Spleen (tissue), 11 donors: ENCODE data around the gene SPINK8. TPM values are rescaled to one million over a fixed set of nuclear protein-coding genes. Genes with fewer than 3 reads are reported as not detected.
A peak's percentile ranks its signal among the peaks of the same experiment; 100 is the strongest.

Experiments used
- DNase-seq: peaks from one replicate; pipeline ENCODE4 v3.0.0-alpha.2; 2020
- H3K27ac ChIP-seq, 8 donors: fragments of 200-600 bp; sonication (generic) in 7 of 8; 1 replicate in 4 of 8; 2 replicates in 4 of 8; pipeline versions ENCODE4 v1.5.0 to v1.8.0; 2016 to 2021; ENCODE audit warnings: inconsistent platforms in 4 of 8, mild to moderate bottlenecking in 4 of 8, moderate library complexity in 1 of 8
- H3K27me3 ChIP-seq, 7 donors: fragments of 200-600 bp; sonication (generic) in 6 of 7; replicated peaks in 1 of 7; 1 replicate in 4 of 7; 2 replicates in 3 of 7; pipeline versions ENCODE4 v1.5.0 to v1.8.0; 2016 to 2021; ENCODE audit warnings: inconsistent platforms in 3 of 7, mild to moderate bottlenecking in 1 of 7
- H3K36me3 ChIP-seq, 6 donors: fragments of 200-600 bp; sonication (generic) in 5 of 6; 1 replicate in 4 of 6; 2 replicates in 2 of 6; pipeline versions ENCODE4 v1.5.0 to v1.8.0; 2016 to 2021; ENCODE audit warnings: inconsistent platforms in 2 of 6
- H3K4me1 ChIP-seq, 6 donors: fragments of 200-600 bp; sonication (generic) in 5 of 6; 1 replicate in 3 of 6; 2 replicates in 3 of 6; pipeline versions ENCODE4 v1.5.0 to v1.8.0; 2016 to 2021; ENCODE audit warnings: inconsistent platforms in 3 of 6
- H3K4me3 ChIP-seq, 8 donors: fragments of 200-600 bp; sonication (generic) in 7 of 8; 1 replicate in 4 of 8; 2 replicates in 4 of 8; pipeline versions ENCODE4 v1.5.0 to v1.8.0; 2016 to 2021; ENCODE audit warnings: inconsistent platforms in 4 of 8, mild to moderate bottlenecking in 4 of 8, moderate library complexity in 2 of 8
- H3K9me3 ChIP-seq, 8 donors: fragments of 200-600 bp; sonication (generic) in 7 of 8; 1 replicate in 4 of 8; 2 replicates in 4 of 8; pipeline versions ENCODE4 v1.5.0 to v1.8.0; 2016 to 2021; ENCODE audit warnings: inconsistent platforms in 4 of 8
- CTCF ChIP-seq, 11 experiments: fragments of 200-600 bp in 7 of 11; fragments of 450-650 bp in 4 of 11; sonication (generic) in 4 of 11; IDR thresholded peaks in 8 of 11; conservative IDR thresholded peaks in 3 of 11; 1 replicate in 7 of 11; 2 replicates in 4 of 11; pipeline versions ENCODE4 v1.4.0 to v1.8.0; 2016 to 2021; ENCODE audit warnings: antibody characterized with exemption in 11 of 11, inconsistent platforms in 4 of 11, mild to moderate bottlenecking in 1 of 11
- POLR2A ChIP-seq, 3 donors: fragments of 450-650 bp; IDR thresholded peaks; one replicate each; pipeline ENCODE4 v1.5.1; 2017; ENCODE audit warnings: antibody characterized with exemption in 3 of 3, mild to moderate bottlenecking in 1 of 3
- POLR2AphosphoS5 ChIP-seq, 3 donors: sonication (generic); formaldehyde crosslinking; IDR thresholded peaks; one replicate each; pipeline ENCODE4 v1.5.1; 2017; ENCODE audit warnings: antibody characterized with exemption in 3 of 3
- WGBS, 5 donors: extraction: QIAGEN DNeasy Blood & Tissue Kit in 3 of 5; methylation state at CpG; one replicate each; pipeline versions ENCODE4 v1.1.5 to v1.1.7; 2013 to 2018; 5-methylcytosine and 5-hydroxymethylcytosine counted together
- intact Hi-C: fragments of 100-400 bp; cut with DNase I; formaldehyde crosslinking; loops from one replicate; pipeline ENCODE4 v1.15.0; 2023; ENCODE audit warnings: low total_unique reads
- polyA plus RNA-seq, 3 donors: library from polyadenylated mRNA; stranded (reverse); fragments of 200-250 nt; gene quantifications; one replicate each; pipeline ENCODE4 v1.2.1, GENCODE V29; 2013
- total RNA-seq, 7 donors: library from RNA; depleted of rRNA in 3 of 7; stranded (reverse); fragments of >200 nt in 3 of 7; fragmentation: NEBNext Ultra II Directional in 4 of 7; extraction: Animal tissue kit (Norgen Biotek cat#: 25700) in 4 of 7; gene quantifications; one replicate each; pipeline versions ENCODE4 v1.1.0 to v1.2.1, GENCODE V29; 2016 to 2021
- donor health status: healthy with polysubstance abuse.
- donor health status: DM: no; HTN: no; CAD: no; lungs with moderate emphysema.
- donor health status: DM: no; HTN: no; CAD: no.
- donor health status: Bipolar disorder and iron deficiency.
- donor health status: healthy.
- donor health status: DM: no; HTN: no; CAD: no.
- donor health status: DM: yes; HTN: yes; CAD: no.

Gene SPINK8
- total and polyA plus RNA-seq, 10 donors, result 0.35 to 6.1 (median 0.52) TPM; not detected in 7

DNA sequence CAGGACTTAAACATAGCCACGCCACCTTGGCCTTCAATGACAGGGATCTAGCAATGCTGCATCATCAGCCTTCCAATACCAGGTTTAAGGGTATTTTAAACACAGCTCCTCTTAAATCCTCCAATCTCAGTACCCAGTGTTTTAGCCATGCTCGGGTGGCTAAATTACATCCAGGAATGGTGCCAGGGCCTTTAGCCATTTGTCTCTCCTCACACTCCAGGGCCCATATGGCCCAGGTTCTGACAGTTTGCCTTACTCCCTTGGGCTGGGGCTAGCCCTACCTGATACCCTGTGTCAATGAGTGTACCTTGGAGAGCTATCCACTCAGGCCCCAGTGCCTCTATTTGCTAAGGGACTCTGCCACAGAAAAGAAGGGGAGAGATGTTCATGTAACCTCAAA lies 63.2 kb downstream of the SPINK8 start:
- Histone ChIP-seq H3K4me3 (no peak overlapping the region), H3K27ac (no peak overlapping the region), H3K36me3 (peaks cover 0 to 66% (median 27%) of the 10 kb centered on the region in 6 donors), H3K9me3 (peaks cover 0 to 5% (median 0%) of the 10 kb centered on the region in 8 donors), H3K27me3 (no peaks in the 10 kb centered on the region), H3K4me1 (peaks cover 0 to 28% (median 13%) of the 10 kb centered on the region in 6 donors)
- TF ChIP-seq POLR2A (IDR thresholded peaks at IDR 0.05) (no peak), POLR2AphosphoS5 (IDR thresholded peaks at IDR 0.05) (no peak), CTCF (IDR thresholded peaks at IDR 0.05 in 8 of 11, conservative IDR thresholded peaks at IDR 0.05 in 3 of 11) (no peak)
- intact Hi-C loops, result loop anchor here (10.0 kb wide), 2 partner anchors 164 to 284 kb away; partner anchors contain the start of genes PFKFB4 and PLXNB1
- WGBS, 5 donors, result 87 to 97% (median 93%) methylated on average over 2 of the region's 2 CpGs
- DNase-seq, result no peak

- Histone ChIP-seq H3K4me3 (peak overlapping the region in 1 of 8 donors; percentile 11), H3K27me3 (no peaks in the 10 kb centered on the region), H3K9me3 (peaks cover 0 to 5% (median 0%) of the 10 kb centered on the region in 8 donors), H3K36me3 (peaks cover 0 to 72% (median 31%) of the 10 kb centered on the region in 6 donors), H3K4me1 (peaks cover 0 to 28% (median 13%) of the 10 kb centered on the region in 6 donors), H3K27ac (peak overlapping the region in 1 of 8 donors; percentile 51)
- intact Hi-C loops, result no loop called here
- no peak for DNase-seq
- 82 to 87% (median 86%) methylated on average over 8 of the region's 8 CpGs for WGBS, 5 donors
- TF ChIP-seq CTCF (IDR thresholded peaks at IDR 0.05 in 8 of 11, conservative IDR thresholded peaks at IDR 0.05 in 3 of 11) (no peak), POLR2AphosphoS5 (IDR thresholded peaks at IDR 0.05) (no peak), POLR2A (IDR thresholded peaks at IDR 0.05) (no peak)
These were observed 63.9 kb downstream of the SPINK8 start for GRCh38 chr3:48269592-48269991.

- intact Hi-C loops, result no loop called here
- peaks cover 0 to 5% (median 0%) of the 10 kb centered on the region in 8 donors for H3K9me3 ChIP-seq
- H3K27ac ChIP-seq, result peak overlapping the region in 5 of 8 donors; percentile 28 to 55 (median 46)
- TF ChIP-seq CTCF (IDR thresholded peaks at IDR 0.05 in 8 of 11, conservative IDR thresholded peaks at IDR 0.05 in 3 of 11) (no peak), POLR2A (IDR thresholded peaks at IDR 0.05) (no peak), POLR2AphosphoS5 (IDR thresholded peaks at IDR 0.05) (no peak)
- H3K4me3 ChIP-seq, result peak overlapping the region in 1 of 8 donors; percentile 11
- DNase-seq, result no peak
- H3K36me3 ChIP-seq, result peaks cover 0 to 77% (median 37%) of the 10 kb centered on the region in 6 donors
- H3K4me1 ChIP-seq, result peaks cover 0 to 28% (median 13%) of the 10 kb centered on the region in 6 donors
- no peaks in the 10 kb centered on the region for H3K27me3 ChIP-seq
- 71 to 87% (median 81%) methylated on average over 23 of the region's 23 CpGs for WGBS, 5 donors
These were observed 64.4 kb downstream of the SPINK8 start for GRCh38 chr3:48268936-48269561.

- peaks cover 0 to 5% (median 0%) of the 10 kb centered on the region in 8 donors for H3K9me3 ChIP-seq
- no peak for DNase-seq
- H3K4me1 ChIP-seq, result peaks cover 0 to 25% (median 11%) of the 10 kb centered on the region in 6 donors
- peak overlapping the region in 6 of 8 donors; percentile 28 to 55 (median 46) for H3K27ac ChIP-seq
- TF ChIP-seq CTCF (IDR thresholded peaks at IDR 0.05 in 8 of 11, conservative IDR thresholded peaks at IDR 0.05 in 3 of 11), result no peak
- no peak for TF ChIP-seq POLR2AphosphoS5 (IDR thresholded peaks at IDR 0.05)
- TF ChIP-seq POLR2A (IDR thresholded peaks at IDR 0.05), result no peak
- 66 to 80% (median 73%) methylated on average over 13 of the region's 13 CpGs for WGBS, 5 donors
- H3K36me3 ChIP-seq, result peaks cover 0 to 83% (median 40%) of the 10 kb centered on the region in 6 donors
- H3K27me3 ChIP-seq, result no peaks in the 10 kb centered on the region
- peak overlapping the region in 1 of 8 donors; percentile 11 for H3K4me3 ChIP-seq
- intact Hi-C loops, result no loop called here
These were observed 65.0 kb downstream of the SPINK8 start for GRCh38 chr3:48268381-48268935.
